Muscle of leg (tissue), 11 donors: ENCODE results near the gene RING1. TPM values are rescaled to one million over a fixed set of nuclear protein-coding genes. Genes with fewer than 3 reads are reported as not detected.

Experiments used
- DNase-seq: peaks from one replicate; pipeline ENCODE4 v3.0.0; 2013
- H3K27ac ChIP-seq: one replicate; pipeline ENCODE4 v1.5.1; 2013; ENCODE audit warnings: mild to moderate bottlenecking, low read length, control low read depth
- H3K27me3 ChIP-seq: one replicate; pipeline ENCODE4 v1.6.1; 2013; ENCODE audit warnings: low read length; ENCODE audit not compliant: control insufficient read depth, insufficient read depth
- H3K36me3 ChIP-seq: one replicate; pipeline ENCODE4 v1.6.1; 2013; ENCODE audit warnings: low read length; ENCODE audit not compliant: control insufficient read depth, insufficient read depth
- H3K4me1 ChIP-seq: one replicate; pipeline ENCODE4 v1.6.1; 2013; ENCODE audit warnings: low read length; ENCODE audit not compliant: control insufficient read depth, insufficient read depth
- H3K4me3 ChIP-seq: one replicate; pipeline ENCODE4 v1.5.1; 2013; ENCODE audit warnings: low read length, control low read depth
- H3K9me3 ChIP-seq: replicated peaks from 2 replicates; pipeline ENCODE4 v1.6.1; 2013; ENCODE audit warnings: low read depth, low read length; ENCODE audit not compliant: control insufficient read depth
- WGBS: methylation state at CpG from one replicate; pipeline ENCODE4 v1.1.5; 2013; ENCODE audit warnings: missing lambda C conversion rate; ENCODE audit not compliant: insufficient coverage; 5-methylcytosine and 5-hydroxymethylcytosine counted together
- polyA plus RNA-seq, 8 donors: library from polyadenylated mRNA; unstranded; fragments of 120-200 nt; gene quantifications; one replicate each; pipeline versions ENCODE4 v1.2.1 to v1.2.3, GENCODE V29; 2013; ENCODE audit warnings: inconsistent platforms in 1 of 8, low replicate concordance in 1 of 8; ENCODE audit not compliant: insufficient read length in 8 of 8, insufficient read depth in 1 of 8
- total RNA-seq: library from RNA; stranded (reverse); fragments of 120-200 nt; gene quantifications from one replicate; pipeline ENCODE4 v1.2.4, GENCODE V29; 2013

Gene RING1
- total and polyA plus RNA-seq, 9 donors: 22.8 to 46.6 (median 38.5) TPM

DNA sequence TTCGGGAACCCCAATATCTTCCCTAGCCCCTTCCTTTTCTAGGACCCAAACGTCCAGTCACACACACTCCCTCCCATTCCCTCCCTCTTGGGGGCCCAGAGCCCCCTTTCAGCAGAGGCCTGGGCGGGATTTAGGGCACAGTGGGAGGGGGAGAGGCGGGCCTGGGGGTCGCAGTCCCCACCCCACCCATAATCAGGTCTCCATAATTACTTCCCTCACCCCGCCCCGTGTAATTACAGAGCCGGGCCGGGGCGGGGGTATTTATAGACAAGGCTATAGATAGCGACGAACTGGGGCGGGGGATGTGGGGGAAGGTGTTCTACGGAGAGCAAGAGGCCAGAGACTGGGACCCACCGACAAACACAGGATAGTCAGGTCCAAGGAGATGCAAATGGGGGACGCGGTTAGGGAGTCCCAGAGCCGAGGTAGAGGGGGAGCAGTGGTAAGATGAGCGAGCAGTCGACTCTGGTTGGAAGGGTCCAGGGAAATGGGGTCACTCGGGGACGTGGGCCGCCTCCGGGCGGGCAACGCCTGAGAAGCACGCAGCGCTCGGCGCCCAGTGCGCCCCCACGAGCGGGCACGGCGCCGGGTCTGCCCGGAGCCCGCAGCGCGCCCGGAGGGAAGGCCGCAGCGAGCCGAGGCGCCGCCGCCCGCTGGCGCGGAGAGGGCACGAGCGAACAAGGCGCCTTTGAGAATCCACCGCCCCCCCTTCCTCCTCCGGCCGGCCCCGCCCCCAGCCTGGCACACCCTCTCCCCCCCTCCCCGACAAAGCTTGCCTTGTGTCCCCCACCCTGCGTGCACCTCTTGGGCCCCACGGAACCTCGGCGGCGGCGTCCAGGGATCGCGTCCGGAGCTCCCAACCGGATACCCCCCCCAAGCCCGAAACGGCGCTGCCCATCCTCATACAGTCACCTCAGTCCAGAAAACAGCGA lies 15.4 kb upstream of the RING1 start:
- Histone ChIP-seq H3K36me3 (peaks cover 38% of the 10 kb centered on the region), H3K4me1 (peaks cover 37% of the 10 kb centered on the region), H3K27me3 (peaks cover 24% of the 10 kb centered on the region), H3K9me3 (no peaks in the 10 kb centered on the region), H3K4me3 (peak overlapping the region; percentile 28), H3K27ac (peak overlapping the region; percentile 67)
- 3% methylated on average over 35 of the region's 72 CpGs for WGBS
- DNase-seq: peak; percentile 53

- no peak for DNase-seq
- Histone ChIP-seq H3K9me3 (no peaks in the 10 kb centered on the region), H3K4me3 (no peak overlapping the region), H3K4me1 (peaks cover 42% of the 10 kb centered on the region), H3K36me3 (peaks cover 41% of the 10 kb centered on the region), H3K27ac (no peak overlapping the region), H3K27me3 (peaks cover 24% of the 10 kb centered on the region)
- WGBS: no CpG with 5 or more reads among the region's 6 CpGs
Measured at GRCh38 chr6:33193619-33194018, 14.7 kb upstream of the RING1 start.

DNA sequence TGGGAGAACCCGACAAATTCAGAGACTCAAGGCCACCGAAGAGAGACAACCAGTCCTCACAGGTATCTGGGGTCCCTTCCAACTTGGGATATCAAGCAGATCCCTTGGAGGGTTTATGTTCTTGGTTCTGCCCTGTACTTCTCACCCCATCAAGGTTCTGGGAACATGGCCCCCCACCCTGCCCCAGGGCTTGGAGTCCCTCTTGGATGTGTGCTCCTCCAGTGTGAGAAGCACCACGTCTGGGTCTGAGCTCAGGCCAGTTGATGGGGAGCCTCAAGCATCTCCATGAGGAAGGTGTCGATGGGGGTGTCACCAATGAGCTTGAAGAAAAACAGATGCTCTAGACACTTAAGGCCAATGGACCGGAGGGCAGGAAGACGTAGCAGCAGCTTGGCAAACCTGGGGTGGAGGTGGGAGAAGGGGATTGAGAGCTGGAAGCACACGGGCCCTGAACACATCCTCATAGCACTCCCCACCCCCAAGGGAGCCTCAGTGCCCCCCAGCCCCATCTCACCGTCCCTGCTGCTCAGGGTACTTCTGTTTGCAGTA lies 13.8 kb upstream of the RING1 start:
- Histone ChIP-seq H3K36me3 (peaks cover 42% of the 10 kb centered on the region), H3K9me3 (no peaks in the 10 kb centered on the region), H3K27ac (no peak overlapping the region), H3K4me1 (peaks cover 49% of the 10 kb centered on the region), H3K27me3 (peaks cover 24% of the 10 kb centered on the region), H3K4me3 (no peak overlapping the region)
- DNase-seq: no peak
- WGBS: 41% methylated on average over 6 of the region's 8 CpGs

DNA sequence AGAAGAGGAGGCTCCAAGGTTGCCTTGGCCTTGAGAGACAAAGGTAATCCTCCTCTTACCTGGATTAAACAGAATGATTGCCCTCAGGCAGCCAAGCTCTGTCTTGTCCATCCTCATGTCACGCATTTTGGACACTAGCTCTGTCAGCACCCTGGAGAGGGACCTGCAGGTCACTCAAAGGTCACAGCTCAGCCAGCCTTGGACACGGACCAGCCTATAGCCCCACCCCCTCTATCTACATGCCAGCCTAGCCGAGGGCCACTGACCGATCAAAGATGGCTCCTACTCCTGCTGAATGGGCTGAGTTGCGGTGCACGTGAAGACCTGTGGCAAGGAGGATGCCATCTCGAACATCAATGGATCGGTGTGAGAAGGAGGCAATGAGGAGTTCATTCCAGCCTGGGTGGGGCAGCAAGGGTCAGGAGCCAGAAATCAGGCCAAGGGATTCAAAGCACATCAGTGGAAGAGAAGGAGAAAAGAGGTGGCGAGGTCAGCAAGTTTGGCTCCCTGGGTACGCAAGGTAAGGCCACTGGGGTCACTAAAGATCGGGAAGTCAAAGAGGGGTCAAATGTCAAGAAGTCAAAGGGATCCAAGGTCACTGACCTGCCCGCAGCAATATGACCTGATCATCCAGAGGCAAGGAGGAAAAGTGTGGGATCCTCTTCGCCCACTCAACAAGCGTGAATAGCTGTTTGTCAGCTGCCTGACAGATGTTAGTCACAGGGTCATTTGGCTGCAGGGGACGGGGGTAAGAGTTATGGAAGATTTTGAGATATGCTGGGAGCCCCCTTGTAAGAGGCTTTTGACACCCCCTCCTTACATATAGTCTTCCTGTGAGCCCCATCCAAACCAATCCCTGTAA lies 12.8 kb upstream of the RING1 start:
- no peak overlapping the region for H3K4me3 ChIP-seq
- H3K4me1 ChIP-seq: peaks cover 46% of the 10 kb centered on the region
- WGBS: 70% methylated on average over 11 of the region's 15 CpGs
- no peaks in the 10 kb centered on the region for H3K9me3 ChIP-seq
- peaks cover 23% of the 10 kb centered on the region for H3K27me3 ChIP-seq
- H3K27ac ChIP-seq: no peak overlapping the region
- H3K36me3 ChIP-seq: peaks cover 42% of the 10 kb centered on the region
- no peak for DNase-seq

GRCh38 chr6:33197431-33198048 lies 10.8 kb upstream of the RING1 start:
- H3K36me3 ChIP-seq: peaks cover 55% of the 10 kb centered on the region
- WGBS: 33% methylated on average over 10 of the region's 12 CpGs
- DNase-seq: peak; percentile 65

GRCh38 chr6:33198159-33198852 lies 10.0 kb upstream of the RING1 start:
- 77% methylated on average over 3 of the region's 6 CpGs for WGBS
- Histone ChIP-seq H3K27me3 (no peaks in the 10 kb centered on the region), H3K4me1 (peaks cover 36% of the 10 kb centered on the region), H3K4me3 (no peak overlapping the region), H3K36me3 (peaks cover 62% of the 10 kb centered on the region), H3K27ac (no peak overlapping the region), H3K9me3 (no peaks in the 10 kb centered on the region)
- DNase-seq: no peak

More at GRCh38 chr6:33197431-33198048, 10.8 kb upstream of the RING1 start:
- no peaks in the 10 kb centered on the region for H3K9me3 ChIP-seq
- no peak overlapping the region for H3K4me3 ChIP-seq
- H3K27me3 ChIP-seq: peaks cover 5% of the 10 kb centered on the region
- H3K4me1 ChIP-seq: peaks cover 40% of the 10 kb centered on the region
- no peak overlapping the region for H3K27ac ChIP-seq

DNA sequence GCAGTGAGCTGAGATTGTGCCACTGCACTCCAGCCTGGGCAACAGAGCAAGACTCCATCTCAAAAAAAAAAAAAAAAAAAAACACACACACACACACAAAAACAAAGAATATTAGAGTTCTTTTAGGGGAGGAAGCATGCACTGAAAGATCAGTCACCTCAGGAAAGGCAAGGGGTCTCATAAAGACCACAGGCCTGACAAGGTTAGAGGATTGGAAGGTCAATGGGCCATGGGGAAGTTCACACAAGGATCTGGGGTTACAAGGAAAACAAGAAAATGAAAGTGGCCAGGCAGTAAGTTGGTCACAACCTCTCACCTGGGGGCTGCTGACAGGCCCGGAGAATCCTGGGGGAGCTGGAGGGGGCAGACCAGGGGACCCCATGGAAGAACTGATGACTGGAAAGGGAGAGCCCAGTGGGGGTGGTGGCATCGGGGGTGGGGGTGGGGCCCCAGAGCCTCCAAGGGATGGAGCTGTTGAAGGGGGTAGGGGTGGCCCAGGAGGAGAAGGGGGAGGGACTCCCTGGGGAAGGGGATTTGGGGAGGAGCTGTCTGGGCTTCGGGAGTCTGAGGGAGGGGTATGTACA lies 9.4 kb upstream of the RING1 start:
- Histone ChIP-seq H3K36me3 (peaks cover 68% of the 10 kb centered on the region), H3K4me1 (peaks cover 36% of the 10 kb centered on the region), H3K27me3 (no peaks in the 10 kb centered on the region), H3K9me3 (no peaks in the 10 kb centered on the region), H3K27ac (no peak overlapping the region), H3K4me3 (peak overlapping the region; percentile 95)
- WGBS: no CpG with 5 or more reads among the region's 3 CpGs
- DNase-seq: no peak

- Histone ChIP-seq H3K27ac (peak overlapping the region; percentile 99), H3K9me3 (no peaks in the 10 kb centered on the region), H3K4me1 (peaks cover 42% of the 10 kb centered on the region), H3K4me3 (peak overlapping the region; percentile 95), H3K36me3 (peaks cover 62% of the 10 kb centered on the region), H3K27me3 (no peaks in the 10 kb centered on the region)
- WGBS: 0% methylated on average over 15 of the region's 26 CpGs
- peak; percentile 80 for DNase-seq
Measured at GRCh38 chr6:33199687-33200218, 8.5 kb upstream of the RING1 start.
